Stimulated activated naive CD4-positive, alpha-beta T cell treated with Interleukin-2 at 50 U/mL for 16 hours (primary cell): ENCODE measurements around the gene INPP5A.
"Not testable (repeated sequence)": the region's sequence is repeated elsewhere in the genome, so short reads cannot be mapped to it uniquely, and the experiment has no call there.

ENCODE experiments used
- DNase-seq: peaks from one replicate; lab custom pipeline; 2025; lab: John Stamatoyannopoulos, UW

INPP5A gene

DNA sequence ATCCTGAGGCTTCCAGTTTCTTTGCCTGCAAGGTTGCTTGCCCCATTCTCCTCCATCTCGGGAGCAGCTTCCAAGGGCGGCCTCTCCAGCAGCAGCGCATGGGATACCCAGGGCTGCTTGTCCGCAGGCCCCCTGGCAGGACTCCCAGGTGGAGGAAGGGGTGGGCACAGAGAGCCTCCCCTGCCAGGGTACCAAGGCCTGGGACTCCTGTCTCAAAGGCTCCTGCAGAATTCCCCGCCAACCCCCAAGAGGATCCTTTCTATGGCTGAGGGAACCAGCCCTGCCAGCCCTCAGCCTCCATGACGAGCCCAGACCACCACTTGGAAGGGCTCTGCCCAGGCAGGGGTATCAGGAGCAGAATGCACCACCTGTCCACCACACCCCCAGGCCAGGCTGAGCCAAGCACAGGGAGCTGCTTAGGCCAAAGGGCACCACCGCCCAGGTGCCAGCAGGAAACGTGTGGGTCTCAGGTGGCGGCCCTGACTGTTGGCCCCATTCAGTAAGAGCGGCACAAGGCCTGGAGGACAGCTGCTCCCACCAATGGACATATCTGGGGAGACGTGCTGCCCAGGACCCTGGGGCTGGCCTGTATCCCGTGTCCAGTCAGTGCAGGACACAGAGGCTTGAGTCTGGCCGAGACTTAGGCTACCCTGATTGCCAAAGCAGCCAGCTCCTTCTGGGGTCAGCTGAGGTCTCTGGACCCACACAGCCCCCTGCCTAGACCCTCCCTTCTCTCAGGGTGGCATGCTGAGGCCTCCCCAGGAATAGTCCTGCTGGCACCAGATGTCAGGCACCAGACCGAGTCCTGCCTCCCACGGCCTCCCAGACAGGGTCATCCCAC, 33.8 kb upstream of the INPP5A start:
- DNase-seq: no peak

DNA sequence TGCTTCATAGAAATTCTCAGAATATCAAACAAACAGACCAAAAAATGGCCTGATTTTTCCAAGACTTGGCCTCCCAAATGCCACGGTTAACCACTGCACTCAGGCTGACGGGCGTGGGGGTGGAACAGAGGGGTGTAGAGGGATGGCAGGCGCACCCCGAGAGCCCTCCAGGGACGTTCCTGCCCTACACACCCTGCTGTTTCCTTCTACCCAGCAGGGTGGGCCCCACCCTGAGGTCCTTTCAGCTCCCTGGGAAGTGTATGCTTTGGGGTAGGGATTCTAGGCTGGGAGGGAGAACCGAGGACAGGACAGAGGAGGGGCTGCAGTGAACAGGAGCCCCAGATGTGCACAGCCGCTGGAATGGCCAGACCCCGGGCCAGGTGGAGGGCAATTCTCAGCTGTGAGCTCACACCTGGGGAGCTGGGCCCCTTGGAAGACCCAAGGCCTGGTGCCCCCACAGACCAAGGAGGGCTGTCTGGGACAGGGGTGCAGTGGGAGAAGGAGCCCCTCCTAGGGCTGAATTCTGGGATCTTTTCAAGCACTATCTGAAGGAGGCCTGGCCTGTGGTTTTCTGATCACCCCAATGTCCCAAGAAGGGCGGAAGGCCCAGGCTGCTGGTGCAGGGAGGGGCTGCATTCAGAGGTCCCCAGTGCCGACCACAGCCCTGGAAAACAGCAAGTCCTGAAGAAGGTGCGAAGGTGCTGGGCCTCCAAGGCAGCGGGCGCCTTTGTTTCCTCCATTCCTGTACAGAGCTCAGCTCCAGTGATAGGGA, 32.9 kb upstream of the INPP5A start:
- no peak for DNase-seq

DNA sequence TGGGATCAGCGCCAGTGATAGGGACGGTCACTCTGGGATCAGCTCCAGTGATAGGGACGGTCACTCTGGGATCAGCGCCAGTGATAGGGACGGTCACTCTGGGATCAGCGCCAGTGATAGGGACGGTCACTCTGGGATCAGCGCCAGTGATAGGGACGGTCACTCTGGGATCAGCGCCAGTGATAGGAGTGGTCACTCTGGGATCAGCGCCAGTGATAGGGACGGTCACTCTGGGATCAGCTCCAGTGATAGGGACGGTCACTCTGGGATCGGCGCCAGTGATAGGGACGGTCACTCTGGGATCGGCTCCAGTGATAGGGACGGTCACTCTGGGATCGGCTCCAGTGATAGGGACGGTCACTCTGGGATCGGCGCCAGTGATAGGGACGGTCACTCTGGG, 32.0 kb upstream of the INPP5A start:
- not testable (repeated sequence) for DNase-seq

DNA sequence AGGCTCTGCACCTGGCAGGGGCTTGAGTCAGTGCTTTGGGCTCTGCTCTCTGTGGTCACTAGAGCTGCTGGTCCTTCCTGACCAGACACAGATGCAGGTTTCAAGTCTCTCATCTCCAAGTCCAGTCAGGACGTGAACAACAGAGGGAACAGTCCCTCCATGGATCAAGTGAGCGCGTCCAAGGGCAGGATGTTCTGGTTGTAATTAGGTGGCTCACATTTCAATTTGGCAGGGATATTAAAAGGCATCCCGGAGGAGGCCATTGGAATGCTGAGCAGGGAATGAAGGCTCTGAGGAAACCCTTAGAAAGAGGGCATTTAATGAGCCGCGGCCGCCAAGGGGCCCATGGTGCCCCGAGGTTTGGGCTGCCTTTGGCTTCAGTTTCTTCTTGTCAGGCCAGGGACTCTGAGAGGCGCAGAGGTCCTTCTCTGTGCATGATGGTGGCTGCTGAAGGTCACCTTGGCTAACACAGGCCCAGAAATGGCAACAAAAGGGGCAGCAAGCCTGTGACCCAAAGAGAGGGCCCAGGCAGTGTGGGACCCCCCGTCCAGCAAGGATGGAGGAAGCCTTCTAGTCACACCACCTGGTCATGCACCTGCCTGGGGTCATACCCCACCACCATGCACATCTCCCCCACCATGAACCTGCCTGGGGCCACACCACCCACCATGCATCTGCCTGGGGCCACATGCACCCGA, 30.7 kb upstream of the INPP5A start:
- no peak for DNase-seq

DNA sequence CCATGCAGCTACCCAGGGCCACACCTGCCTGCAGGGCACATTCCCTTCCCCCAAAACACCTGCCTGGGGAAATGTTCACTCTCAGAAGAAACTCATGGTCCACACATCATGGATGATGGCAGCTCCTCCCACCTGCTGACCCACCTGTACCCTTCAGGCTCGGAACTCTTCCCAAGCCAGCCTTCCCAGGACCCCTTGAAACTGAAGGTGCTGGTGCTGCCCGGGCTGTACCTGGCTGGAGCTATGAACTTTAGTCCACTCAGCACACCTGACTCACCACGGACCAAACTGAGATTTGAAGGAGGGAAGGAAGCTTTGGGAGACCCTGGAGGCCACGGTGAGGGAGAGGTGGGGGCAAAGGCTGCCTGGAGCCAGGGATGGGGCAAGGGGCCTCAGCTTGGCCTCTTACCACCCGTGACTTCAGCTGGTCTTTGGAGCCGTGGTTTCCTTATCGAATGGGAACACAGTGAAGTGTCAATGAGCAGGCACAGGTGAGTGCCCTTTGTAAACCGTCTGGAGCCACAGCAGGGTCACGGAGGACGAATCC, 30.1 kb upstream of the INPP5A start:
- DNase-seq: no peak

DNA sequence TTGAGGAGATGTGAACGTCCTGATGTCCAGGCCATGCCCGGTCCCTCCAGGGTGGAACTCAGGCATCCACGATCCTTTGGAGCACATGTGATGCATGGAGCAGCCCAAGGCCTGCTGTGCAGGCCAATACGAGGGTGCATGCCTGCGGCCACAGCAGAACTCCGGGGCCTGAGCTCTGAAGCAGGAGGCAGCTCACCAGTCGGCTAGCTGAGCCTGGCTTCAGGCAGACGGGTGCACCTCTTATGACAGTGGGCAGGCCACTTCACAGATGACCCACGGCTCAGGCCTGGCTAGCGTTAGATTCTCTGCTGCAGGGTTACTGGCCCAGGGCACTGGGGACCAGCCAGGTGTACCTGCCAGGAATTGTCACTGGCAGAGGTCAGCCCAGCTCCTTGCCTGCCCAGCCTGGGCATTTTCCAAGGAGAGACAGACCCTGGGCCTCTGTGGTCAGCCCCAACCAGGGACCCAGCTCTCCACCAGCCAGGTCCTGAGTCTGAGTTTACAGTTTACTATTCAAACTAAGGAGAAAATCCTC, 29.6 kb upstream of the INPP5A start:
- no peak for DNase-seq

DNA sequence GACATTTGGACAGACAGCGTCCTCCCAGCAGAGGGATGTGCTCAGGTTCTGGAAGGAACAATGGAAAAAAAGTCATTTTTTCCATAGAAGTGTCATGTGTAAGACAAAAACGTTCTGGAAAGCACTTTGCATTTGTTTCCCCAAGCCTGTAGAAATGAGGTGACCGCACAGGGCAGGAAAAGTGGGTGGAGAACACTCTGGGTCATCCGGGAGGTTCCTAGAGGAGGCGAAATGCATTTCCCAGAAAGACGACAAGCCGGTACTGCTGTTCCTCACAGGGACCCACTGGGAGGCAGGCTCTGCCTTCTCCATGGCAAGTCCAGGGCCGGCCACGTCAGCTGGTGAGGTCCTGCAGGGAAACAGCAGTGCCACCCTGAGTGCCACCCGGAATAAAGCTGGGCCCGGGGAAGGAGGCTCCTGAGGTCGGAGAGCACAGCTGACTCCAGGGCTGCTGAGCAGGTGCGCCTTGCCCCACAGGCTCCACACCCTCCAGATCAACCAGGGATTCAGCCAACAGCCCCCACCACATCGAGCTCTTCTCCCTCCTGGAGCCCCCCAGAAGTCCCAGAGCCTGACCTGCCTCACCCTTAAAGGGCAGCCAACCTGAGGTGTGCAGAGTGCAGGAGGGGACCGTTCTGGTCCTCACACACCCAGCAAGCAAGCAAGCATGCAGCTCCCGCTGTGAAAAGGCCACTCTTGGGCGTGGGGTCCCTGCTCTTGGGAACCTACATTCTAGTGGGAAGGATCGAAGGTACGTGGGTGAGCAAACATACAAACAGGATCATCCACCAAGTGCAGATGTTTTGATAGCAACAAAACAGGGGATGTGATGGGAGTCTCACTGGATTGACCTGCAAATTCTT, 28.8 kb upstream of the INPP5A start:
- no peak for DNase-seq

DNA sequence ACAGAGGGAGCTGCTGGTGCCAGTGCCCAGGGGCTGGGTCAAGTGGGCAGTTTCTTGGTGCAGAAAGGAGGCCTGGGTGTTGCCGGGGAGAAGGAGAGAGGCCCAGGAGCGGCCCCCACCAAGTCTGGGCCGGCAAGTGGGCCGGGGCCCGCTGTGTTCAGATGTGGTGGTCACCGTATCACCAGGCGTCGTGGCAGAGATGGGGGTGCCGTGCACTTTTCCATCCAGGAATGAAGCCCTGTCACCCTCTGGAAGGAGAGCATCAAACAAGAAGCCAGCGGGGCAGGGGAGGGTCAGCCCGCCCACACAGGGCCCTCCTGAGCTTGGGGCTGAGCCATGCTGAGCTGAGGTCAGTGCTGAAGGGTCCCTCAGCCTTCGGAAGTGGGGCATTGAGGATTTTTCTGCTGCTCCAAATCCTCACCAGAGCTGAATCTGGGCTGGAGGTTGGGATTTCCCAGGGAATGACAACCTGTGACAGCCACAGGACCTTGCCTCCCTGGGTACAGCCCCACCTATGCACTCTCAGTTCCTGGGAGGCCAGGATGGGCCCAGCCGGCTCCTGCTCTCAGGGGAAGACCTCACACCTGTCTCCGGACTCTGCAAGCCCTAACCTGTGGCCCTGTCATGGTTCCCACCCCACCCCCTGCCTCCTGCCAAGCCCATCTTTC, 27.9 kb upstream of the INPP5A start:
- DNase-seq: no peak

DNA sequence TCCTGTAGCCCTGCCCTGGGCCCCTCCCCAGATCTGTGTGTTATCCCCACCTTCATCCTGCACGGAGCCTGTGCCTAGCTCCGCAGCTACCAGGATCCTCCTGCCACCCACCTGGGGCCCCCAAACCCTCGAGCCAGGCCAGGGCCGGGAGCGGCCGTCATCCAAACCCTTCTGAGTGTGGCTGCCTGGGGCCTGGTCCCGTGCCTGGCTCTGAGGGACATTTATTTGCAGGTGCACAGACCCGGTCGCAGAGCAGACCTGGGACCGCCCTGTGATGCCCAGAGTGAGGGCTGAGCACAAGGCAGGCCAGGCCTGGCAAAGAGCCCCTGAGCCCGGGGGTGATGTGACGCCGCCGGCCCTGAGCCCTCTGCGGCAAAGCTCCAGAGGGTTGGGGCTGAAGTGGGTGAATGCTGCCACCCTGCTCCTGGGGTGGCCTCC, 27.4 kb upstream of the INPP5A start:
- DNase-seq: no peak

DNA sequence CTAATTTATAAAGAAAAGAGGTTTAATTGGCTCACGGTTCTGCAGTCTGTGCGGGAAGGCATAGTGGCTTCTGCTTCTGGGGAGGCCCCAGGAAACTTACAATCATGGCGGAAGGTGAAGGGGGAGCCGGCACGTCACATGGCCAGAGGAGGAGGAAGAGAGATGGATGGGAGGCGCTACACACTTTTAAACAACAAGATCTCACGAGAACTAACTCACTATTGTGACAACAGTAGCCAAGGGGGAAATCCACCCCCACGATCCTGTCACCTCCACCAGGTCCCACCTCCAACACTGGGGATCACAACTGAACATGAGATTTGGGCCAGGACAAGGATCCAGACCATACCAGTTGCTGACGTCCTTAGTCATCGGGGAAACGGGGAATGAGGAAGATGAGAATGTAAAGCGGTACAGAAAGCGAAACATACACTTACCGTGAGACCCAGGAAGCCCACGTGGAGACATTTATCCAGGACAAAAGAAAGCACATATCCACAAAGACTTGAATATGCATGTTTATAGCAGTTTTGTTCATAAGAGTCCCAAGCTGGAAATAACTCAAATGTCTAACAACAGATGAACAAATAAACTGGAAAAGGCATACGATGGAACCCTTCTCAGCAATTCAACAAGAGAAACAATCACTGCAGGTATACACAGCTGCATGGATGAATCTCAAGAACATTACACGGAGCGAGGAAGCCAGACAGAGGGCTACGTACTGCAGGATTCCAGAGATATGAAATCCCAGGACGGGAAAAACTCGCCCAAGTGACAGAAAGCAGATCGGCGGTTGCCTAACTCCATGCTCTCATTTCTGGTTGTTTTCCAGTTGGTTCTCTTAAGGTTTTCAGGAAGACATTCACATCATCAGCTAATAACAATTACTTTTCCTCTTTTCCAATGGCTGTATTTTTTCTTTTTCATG, 26.2 kb upstream of the INPP5A start:
- no peak for DNase-seq

DNA sequence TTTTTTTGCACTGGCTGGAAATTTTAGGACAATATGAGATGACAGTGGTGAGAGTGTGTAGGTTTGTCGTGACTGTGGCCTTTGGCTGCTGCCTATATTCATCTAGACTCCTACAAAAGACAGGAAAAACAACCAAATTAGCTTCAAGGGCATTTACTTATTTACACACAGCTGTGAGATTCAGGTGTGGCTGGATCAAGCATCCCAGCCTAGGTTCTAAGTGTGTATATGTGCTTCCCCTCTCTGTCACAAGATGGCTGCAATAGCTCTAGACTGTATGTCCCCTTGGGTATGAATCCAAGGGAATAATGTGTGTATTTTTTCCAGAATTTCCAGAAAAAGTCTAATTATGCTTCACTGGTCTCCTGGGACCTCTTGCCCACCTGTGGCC, 25.5 kb upstream of the INPP5A start:
- no peak for DNase-seq

DNA sequence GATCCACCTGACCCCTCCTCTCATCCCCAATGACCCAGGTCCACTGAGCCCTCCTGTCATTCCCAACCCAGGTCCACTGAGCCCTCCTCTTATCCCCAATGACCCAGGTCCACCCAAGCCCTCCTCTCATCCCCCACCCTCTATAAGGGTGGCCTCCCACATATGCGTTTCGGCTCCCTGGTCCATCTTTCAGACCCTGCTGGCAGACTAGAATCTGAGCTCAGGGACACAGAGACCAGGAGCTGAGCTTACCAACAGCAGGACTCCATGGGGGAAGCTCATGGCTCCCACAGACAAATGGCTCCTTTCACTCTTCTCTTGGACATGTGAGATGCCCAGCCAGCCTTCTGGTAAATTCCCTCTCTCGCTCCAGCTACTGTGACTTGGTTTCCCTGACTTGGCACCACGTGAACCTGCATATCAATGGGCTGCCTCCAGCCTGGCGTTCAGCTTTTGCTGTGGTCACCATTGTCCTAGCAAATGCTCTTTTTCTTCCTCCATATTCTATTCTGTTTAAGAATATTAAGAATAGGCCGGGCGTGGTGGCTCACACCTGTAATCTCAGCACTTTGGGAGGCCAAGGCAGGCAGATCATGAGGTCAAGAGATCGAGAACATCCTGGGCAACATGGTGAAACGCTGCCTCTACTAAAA, 24.8 kb upstream of the INPP5A start:
- DNase-seq: no peak

DNA sequence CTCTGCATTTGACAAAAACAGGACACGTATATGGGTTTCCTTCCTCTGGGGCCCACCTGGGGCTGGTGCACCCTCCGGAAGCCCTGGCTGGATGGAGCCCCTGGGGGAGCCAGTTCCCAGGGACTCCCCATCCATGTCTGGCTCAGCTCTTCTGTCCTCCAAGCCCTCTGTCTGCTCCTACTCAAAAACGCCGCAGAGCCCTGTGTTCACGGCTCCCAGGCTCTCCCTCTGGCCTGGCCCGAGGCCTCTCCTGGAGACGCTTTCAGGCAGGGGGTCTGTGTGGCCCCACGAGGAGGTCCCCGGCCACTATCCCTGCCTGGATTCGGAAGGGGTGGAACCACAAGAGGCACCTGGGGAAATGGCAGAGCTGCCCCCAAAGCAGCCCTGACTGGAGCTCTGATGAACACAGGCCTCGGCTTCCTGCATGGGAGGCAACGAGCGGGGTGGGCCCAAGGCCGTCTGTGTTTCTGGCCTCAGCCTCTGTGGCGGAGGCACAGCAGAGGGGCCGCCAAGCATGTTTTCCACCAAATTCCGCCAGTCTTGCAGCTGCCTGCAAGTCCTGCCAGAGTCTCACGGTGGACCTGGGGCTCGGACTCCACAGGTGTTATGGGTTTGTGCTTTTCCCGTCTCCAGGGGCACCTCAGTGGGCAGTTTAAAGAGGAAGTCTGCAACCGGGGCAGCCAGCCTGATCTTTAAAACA, 22.6 kb upstream of the INPP5A start:
- no peak for DNase-seq

DNA sequence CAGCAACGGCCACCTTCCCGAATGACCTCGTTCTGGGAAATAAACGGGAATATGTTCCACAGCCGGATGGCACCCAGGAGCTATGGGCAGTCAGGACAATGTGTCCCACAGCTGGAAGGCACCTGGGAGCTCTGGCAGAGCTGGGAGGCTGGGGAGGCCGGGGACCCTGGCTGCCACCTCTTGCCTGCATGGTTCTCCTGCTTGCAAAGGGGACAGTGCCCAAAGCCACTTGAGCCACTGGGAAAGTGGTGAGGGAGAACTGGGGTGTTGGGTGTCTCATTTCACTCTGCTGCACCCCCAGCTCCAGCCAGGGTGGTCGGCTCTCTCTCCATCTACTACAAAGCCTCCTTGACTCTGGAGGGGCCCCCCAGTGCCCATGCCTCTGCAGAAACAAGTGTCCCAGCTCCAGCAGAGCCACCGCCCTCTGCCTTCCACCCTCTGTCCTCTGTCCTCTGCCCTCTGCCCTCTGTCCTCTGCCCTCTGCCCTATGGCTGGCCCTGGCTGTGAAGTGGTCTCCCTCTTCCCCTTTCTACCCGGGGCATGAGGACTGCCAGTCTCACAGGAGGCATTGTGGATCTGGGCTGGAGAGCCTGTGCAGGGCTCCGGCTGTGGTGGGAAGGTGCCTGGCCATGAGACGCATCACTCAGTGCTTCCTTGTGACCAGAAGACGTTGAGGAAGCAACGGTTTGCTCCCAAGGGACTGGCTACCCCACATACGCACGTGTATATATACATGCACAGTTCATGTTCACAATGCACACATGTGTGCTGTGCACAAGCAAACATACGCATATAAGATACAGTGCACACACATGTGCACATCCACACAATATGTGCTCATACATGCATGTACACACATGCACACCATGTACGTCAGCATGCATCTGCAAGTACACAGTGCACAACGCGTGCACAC, 21.5 kb upstream of the INPP5A start:
- DNase-seq: no peak

DNA sequence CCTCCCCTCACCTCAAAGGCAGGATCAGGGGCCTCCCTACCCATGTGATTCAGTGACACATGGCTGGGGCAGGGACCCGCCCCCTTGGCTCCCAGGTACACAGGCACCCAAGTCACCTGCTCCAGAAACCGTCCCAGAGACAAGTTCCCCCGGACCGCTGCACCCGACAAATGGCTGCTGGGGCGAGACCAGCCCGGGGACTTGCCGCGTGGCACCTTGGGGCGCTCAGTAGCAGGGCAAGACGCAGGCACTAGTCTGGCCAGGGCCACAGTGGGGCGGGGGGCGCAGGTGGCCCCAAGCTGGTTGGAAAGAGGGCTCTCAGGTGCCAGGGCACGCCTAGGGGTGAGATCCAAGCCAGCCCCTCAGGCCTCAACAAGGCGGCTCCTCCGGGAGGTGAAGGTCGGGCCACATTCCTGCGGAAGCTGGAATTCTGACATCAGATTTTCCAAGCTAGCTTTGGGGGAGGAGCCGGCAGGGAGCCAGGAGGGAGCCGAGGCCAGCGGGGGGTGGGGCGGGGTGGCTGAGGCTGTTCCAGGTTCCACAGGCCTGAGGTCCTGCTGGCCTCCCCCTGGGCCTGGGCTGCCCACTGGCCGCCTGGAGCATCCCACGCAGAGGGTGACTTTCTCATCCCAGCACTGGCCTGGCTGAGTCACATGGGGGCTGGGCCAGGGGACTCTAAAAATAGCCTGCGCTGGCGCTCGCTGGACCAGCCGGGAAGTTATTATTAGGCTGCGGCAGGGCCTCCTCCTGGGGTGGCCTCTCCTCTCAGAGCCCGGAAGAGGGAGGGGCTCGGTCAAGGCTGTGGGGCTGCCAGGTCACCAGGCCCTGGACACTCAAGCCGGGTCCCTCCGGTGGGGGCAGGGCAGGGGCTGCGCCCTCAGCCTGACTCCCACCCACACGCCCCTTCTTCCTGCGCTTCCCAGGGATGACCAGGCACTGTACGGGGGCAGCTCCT, 20.5 kb upstream of the INPP5A start:
- DNase-seq: no peak

DNA sequence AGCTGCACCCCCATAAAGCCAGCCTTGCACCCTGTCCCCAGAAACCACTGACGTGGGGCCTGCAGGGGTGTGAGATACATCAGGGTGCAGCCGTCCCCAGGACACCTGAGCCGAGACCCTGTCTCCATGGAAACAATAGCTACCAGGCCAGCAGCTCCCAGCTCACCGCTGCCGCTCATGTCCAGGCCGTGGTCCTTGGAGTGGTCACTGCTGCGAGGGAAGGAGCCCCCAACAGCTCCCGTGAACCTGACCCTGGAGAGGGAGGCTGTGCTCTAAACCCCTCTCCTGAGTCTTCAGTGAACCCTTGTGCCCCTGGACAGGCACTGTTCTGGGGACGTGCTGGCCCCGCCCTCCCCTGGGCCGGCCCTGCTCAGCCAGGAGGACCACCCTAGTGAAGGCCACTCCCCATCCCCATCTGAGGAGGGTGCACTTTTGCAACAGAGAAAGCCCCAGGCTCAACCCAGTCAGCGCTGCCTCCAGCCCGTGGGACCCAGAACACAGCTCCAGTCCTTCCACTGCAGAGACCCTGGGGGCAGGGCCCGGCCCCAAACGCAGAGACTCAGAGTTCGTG, 19.6 kb upstream of the INPP5A start:
- DNase-seq: no peak
